MG63 (cell line): ENCODE measurements around the gene MCC. TPM values are rescaled to one million over a fixed set of nuclear protein-coding genes. Genes with fewer than 3 reads are reported as not detected.
A peak's percentile ranks its signal among the peaks of the same experiment; 100 is the strongest.
"Not testable (repeated sequence)": the region's sequence is repeated elsewhere in the genome, so short reads cannot be mapped to it uniquely, and the experiment has no call there.

ENCODE experiments used
- DNase-seq: peaks from one replicate; pipeline ENCODE4 v3.0.0-alpha.2; 2020
- H3K27me3 ChIP-seq: fragments of 250-450 bp; sonication (Bioruptor Pico); 2 replicates; pipeline ENCODE4 v1.5.1; 2020; ENCODE audit warnings: mild to moderate bottlenecking, moderate library complexity
- H3K36me3 ChIP-seq: fragments of 250-450 bp; sonication (Bioruptor Pico); 2 replicates; pipeline ENCODE4 v1.5.1; 2020; ENCODE audit warnings: mild to moderate bottlenecking, moderate library complexity
- H3K4me3 ChIP-seq: fragments of 250-450 bp; sonication (Bioruptor Pico); 2 replicates; pipeline ENCODE4 v1.5.1; 2020; ENCODE audit warnings: mild to moderate bottlenecking, moderate library complexity
- H3K9me3 ChIP-seq: fragments of 250-450 bp; sonication (Bioruptor Pico); 2 replicates; pipeline ENCODE4 v1.5.1; 2020; ENCODE audit warnings: mild to moderate bottlenecking, moderate library complexity
- total RNA-seq: library from RNA; depleted of rRNA; stranded (reverse); fragments of >200 nt; shearing (Covaris generic); gene quantifications from 2 replicates; pipeline ENCODE4 v1.2.3, GENCODE V29; 2014; ENCODE audit warnings: low replicate concordance

The MCC gene
- total RNA-seq, 1 experiment from 2014 or later = 7.1 TPM

GRCh38 chr5:113450462-113450861, 37.8 kb downstream of the MCC start:
- no peak for DNase-seq
- Histone ChIP-seq H3K4me3 (no peak overlapping the region), H3K36me3 (no peaks in the 10 kb centered on the region), H3K27me3 (no peaks in the 10 kb centered on the region; the same call in 1 of the 2 replicates), H3K9me3 (0 out of 2 replicates have a peak, but pooled peaks cover 5% of the 10 kb centered on the region)

GRCh38 chr5:113448252-113448651, 40.0 kb downstream of the MCC start:
- no peaks in the 10 kb centered on the region; the same call in 1 of the 2 replicates for H3K27me3 ChIP-seq
- no peaks in the 10 kb centered on the region for H3K36me3 ChIP-seq
- no peak overlapping the region for H3K4me3 ChIP-seq
- DNase-seq = no peak
- H3K9me3 ChIP-seq = 0 out of 2 replicates have a peak, but pooled peaks cover 7% of the 10 kb centered on the region

- peak; percentile 13 for DNase-seq
- H3K27me3 ChIP-seq = no peaks in the 10 kb centered on the region; the same call in 1 of the 2 replicates
- no peak overlapping the region for H3K4me3 ChIP-seq
- no peaks in the 10 kb centered on the region for H3K36me3 ChIP-seq
- H3K9me3 ChIP-seq = 0 out of 2 replicates have a peak, but pooled peaks cover 7% of the 10 kb centered on the region
Measured at GRCh38 chr5:113447498-113448050, 40.7 kb downstream of the MCC start.

- H3K27me3 ChIP-seq = no peaks in the 10 kb centered on the region; the same call in 1 of the 2 replicates
- DNase-seq = no peak
- H3K36me3 ChIP-seq = no peaks in the 10 kb centered on the region
- H3K4me3 ChIP-seq = no peak overlapping the region
- 0 out of 2 replicates have a peak, but pooled peaks cover 7% of the 10 kb centered on the region for H3K9me3 ChIP-seq
Measured at GRCh38 chr5:113446358-113446927, 41.8 kb downstream of the MCC start.

- Histone ChIP-seq H3K4me3 (no peak overlapping the region), H3K9me3 (no peaks in the 10 kb centered on the region), H3K36me3 (no peaks in the 10 kb centered on the region), H3K27me3 (peaks cover 10% of the 10 kb centered on the region; the same call in 1 of the 2 replicates)
- DNase-seq = no peak
Measured at GRCh38 chr5:113437111-113437510, 51.1 kb downstream of the MCC start.

- peaks cover 8% of the 10 kb centered on the region; the same call in 1 of the 2 replicates for H3K27me3 ChIP-seq
- H3K36me3 ChIP-seq = no peaks in the 10 kb centered on the region
- no peak overlapping the region for H3K4me3 ChIP-seq
- DNase-seq = peak; percentile 2
- no peaks in the 10 kb centered on the region for H3K9me3 ChIP-seq
Measured at GRCh38 chr5:113435575-113435974, 52.7 kb downstream of the MCC start.

- peak; percentile 21 for DNase-seq
- Histone ChIP-seq H3K27me3 (peaks cover 5% of the 10 kb centered on the region; the same call in 1 of the 2 replicates), H3K9me3 (no peaks in the 10 kb centered on the region), H3K4me3 (no peak within 1 kb of the TSS), H3K36me3 (no peaks in the 10 kb centered on the region)
Measured at GRCh38 chr5:113434889-113435288, 53.4 kb downstream of the MCC start, which contains the start of gene TSSK1B. TSSK1B (minus strand) TSS chr5:113434989; CDS start chr5:113434839, 150 bp downstream.

GRCh38 chr5:113433862-113434612, 54.2 kb downstream of the MCC start:
- H3K9me3 ChIP-seq = no peaks in the 10 kb centered on the region
- peaks cover 5% of the 10 kb centered on the region; the same call in 1 of the 2 replicates for H3K27me3 ChIP-seq
- DNase-seq = no peak
- H3K36me3 ChIP-seq = no peaks in the 10 kb centered on the region
- no peak overlapping the region for H3K4me3 ChIP-seq

GRCh38 chr5:113433071-113433470, 55.2 kb downstream of the MCC start:
- DNase-seq = no peak
- Histone ChIP-seq H3K9me3 (no peaks in the 10 kb centered on the region), H3K27me3 (peaks cover 5% of the 10 kb centered on the region; the same call in 1 of the 2 replicates), H3K4me3 (no peak overlapping the region), H3K36me3 (no peaks in the 10 kb centered on the region)

GRCh38 chr5:113427871-113428574, 60.2 kb downstream of the MCC start:
- no peak overlapping the region for H3K4me3 ChIP-seq

GRCh38 chr5:113425909-113426308, 62.3 kb downstream of the MCC start:
- Histone ChIP-seq H3K27me3 (no peaks in the 10 kb centered on the region), H3K36me3 (no peaks in the 10 kb centered on the region), H3K4me3 (no peak overlapping the region), H3K9me3 (no peaks in the 10 kb centered on the region)
- DNase-seq = no peak

More at GRCh38 chr5:113427871-113428574, 60.2 kb downstream of the MCC start:
- no peaks in the 10 kb centered on the region for H3K27me3 ChIP-seq
- no peak for DNase-seq
- H3K36me3 ChIP-seq = no peaks in the 10 kb centered on the region
- H3K9me3 ChIP-seq = no peaks in the 10 kb centered on the region

- Histone ChIP-seq H3K9me3 (no peaks in the 10 kb centered on the region), H3K27me3 (no peaks in the 10 kb centered on the region), H3K4me3 (no peak overlapping the region), H3K36me3 (no peaks in the 10 kb centered on the region)
- no peak for DNase-seq
Measured at GRCh38 chr5:113421693-113422092, 66.6 kb downstream of the MCC start.

- Histone ChIP-seq H3K36me3 (no peaks in the 10 kb centered on the region), H3K27me3 (no peaks in the 10 kb centered on the region; the same call in none of the 2 replicates), H3K4me3 (no peak overlapping the region), H3K9me3 (no peaks in the 10 kb centered on the region)
- DNase-seq = no peak
Measured at GRCh38 chr5:113405530-113405929, 82.7 kb downstream of the MCC start.

- Histone ChIP-seq H3K27me3 (no peaks in the 10 kb centered on the region; the same call in none of the 2 replicates), H3K36me3 (no peaks in the 10 kb centered on the region), H3K4me3 (no peak overlapping the region), H3K9me3 (no peaks in the 10 kb centered on the region)
- DNase-seq = no peak
Measured at GRCh38 chr5:113404269-113404668, 84.0 kb downstream of the MCC start.

GRCh38 chr5:113397986-113398385, 90.3 kb downstream of the MCC start:
- not testable (repeated sequence) for H3K27me3 ChIP-seq, DNase-seq, H3K36me3 ChIP-seq, H3K4me3 ChIP-seq, H3K9me3 ChIP-seq

- peaks cover 2% of the 10 kb centered on the region; the same call in 1 of the 2 replicates for H3K27me3 ChIP-seq
- H3K9me3 ChIP-seq = no peaks in the 10 kb centered on the region
- no peak for DNase-seq
- no peaks in the 10 kb centered on the region for H3K36me3 ChIP-seq
- no peak overlapping the region for H3K4me3 ChIP-seq
Measured at GRCh38 chr5:113397046-113397445, 91.2 kb downstream of the MCC start.

GRCh38 chr5:113394658-113395057, 93.6 kb downstream of the MCC start:
- Histone ChIP-seq H3K36me3 (no peaks in the 10 kb centered on the region), H3K4me3 (no peak overlapping the region), H3K27me3 (peaks cover 2% of the 10 kb centered on the region; the same call in 1 of the 2 replicates), H3K9me3 (no peaks in the 10 kb centered on the region)
- no peak for DNase-seq
